Panc1 (cell line): ENCODE measurements around the gene SYNPR. TPM values are rescaled to one million over a fixed set of nuclear protein-coding genes. Genes with fewer than 3 reads are reported as not detected.

Experiments used
- ATAC-seq: fragments of 200-7000 bp; cut with Tn5 transposase; 2 replicates; pipeline ENCODE4 v1.9.1; 2020; ENCODE audit warnings: mild to moderate bottlenecking, moderate library complexity
- BruUV-seq: library from RNA; stranded (reverse); fragments of 400-500 nt; replicated peaks from 2 replicates; lab custom pipeline; 2021; lab: Mats Ljungman, UMichigan
- CTCF ChIA-PET: fragments of 300-600 bp; sonication (Branson Sonifier 250); formaldehyde crosslinking; loops from one replicate; lab custom pipeline; 2022; ENCODE audit warnings: antibody characterized with exemption; lab: Charles Lee
- POLR2A ChIA-PET: fragments of 300-600 bp; sonication (Branson Sonifier 250); formaldehyde crosslinking; loops from one replicate; lab custom pipeline; 2022; ENCODE audit warnings: antibody characterized with exemption; lab: Charles Lee
- DNase-seq: peaks from one replicate; pipeline ENCODE4 v3.0.0-alpha.2; 2010; ENCODE audit warnings: low read depth, low spot score
- H3K27ac ChIP-seq: 2 replicates; pipeline ENCODE4 v1.5.1; 2011; ENCODE audit warnings: mild to moderate bottlenecking, low read length, inconsistent platforms
- H3K27me3 ChIP-seq: fragments of 200-500 bp; sonication (Bioruptor generic); 2 replicates; pipeline ENCODE4 v1.6.0; 2014; ENCODE audit warnings: low read length, inconsistent platforms; ENCODE audit not compliant: control insufficient read depth, insufficient read depth
- H3K36me3 ChIP-seq: fragments of 200-500 bp; sonication (Bioruptor generic); 2 replicates; pipeline ENCODE4 v1.5.1; 2014; ENCODE audit warnings: inconsistent platforms, mild to moderate bottlenecking, low read length, moderate library complexity; ENCODE audit not compliant: control insufficient read depth, insufficient read depth
- H3K4me1 ChIP-seq: 2 replicates; pipeline ENCODE4 v1.5.1; 2011; ENCODE audit warnings: inconsistent platforms, mild to moderate bottlenecking, low read length, moderate library complexity; ENCODE audit not compliant: control insufficient read depth, insufficient read depth
- H3K4me3 ChIP-seq, 2 experiments: 2 replicates each; pipeline ENCODE4 v1.5.1; 2011 to 2012; ENCODE audit warnings: low read depth in 2 of 2, low read length in 2 of 2, mild to moderate bottlenecking in 2 of 2, inconsistent platforms in 1 of 2, moderate library complexity in 1 of 2
- H3K9me3 ChIP-seq: fragments of 200-500 bp; sonication (Bioruptor generic); 2 replicates; pipeline ENCODE4 v1.5.1; 2014; ENCODE audit warnings: low read depth, mild to moderate bottlenecking, inconsistent platforms, low read length, moderate library complexity; ENCODE audit not compliant: control insufficient read depth, insufficient read depth
- POLR2AphosphoS5 ChIP-seq: IDR thresholded peaks from 2 replicates; pipeline ENCODE4 v1.6.1; 2012; ENCODE audit warnings: mild to moderate bottlenecking, low read depth, low read length, moderate library complexity
- REST ChIP-seq, 2 experiments: IDR thresholded peaks; 2 replicates each; pipeline ENCODE4 v1.6.1; 2011 to 2012; ENCODE audit warnings: low read depth in 2 of 2, control low read depth in 1 of 2, low read length in 1 of 2, mild to moderate bottlenecking in 1 of 2, moderate library complexity in 1 of 2; ENCODE audit not compliant: insufficient read depth in 1 of 2
- SIN3A ChIP-seq: IDR thresholded peaks from 2 replicates; pipeline ENCODE4 v1.6.1; 2012; ENCODE audit warnings: low read depth, mild to moderate bottlenecking, low read length, moderate library complexity, borderline replicate concordance; ENCODE audit not compliant: insufficient read depth
- TCF7L2 ChIP-seq: IDR thresholded peaks from 2 replicates; pipeline ENCODE4 v1.6.1; 2011; ENCODE audit warnings: mild to moderate bottlenecking, low read depth, low read length, inconsistent platforms
- in situ Hi-C: cut with HindIII; loops from 2 replicates; pipeline ENCODE4 v1.10.0; 2016; ENCODE audit warnings: low sequenced_read_pairs, low pct_unique_long_range_greater_than_20kb
- intact Hi-C: fragments of 100-400 bp; cut with micrococcal nuclease; formaldehyde crosslinking; loops from one replicate; pipeline ENCODE4 v1.10.0; 2022; ENCODE audit not compliant: unreplicated experiment
- total RNA-seq: library from RNA; stranded (reverse); gene quantifications from one replicate; pipeline ENCODE4 v1.2.1, GENCODE V29; 2021; ENCODE audit not compliant: unreplicated experiment
- TF ChIP-seq, protein P1 (sequence below): fragments of 450-650 bp; IDR thresholded peaks from 2 replicates; pipeline ENCODE4 v1.5.1; 2017; ENCODE audit warnings: mild to moderate bottlenecking

The SYNPR gene
- total RNA-seq, 1 experiment from 2014 or later = not detected

GRCh38 chr3:63294332-63294731 lies 16.2 kb downstream of the SYNPR start:
- Histone ChIP-seq H3K27ac (no peak overlapping the region), H3K4me1 (no peaks in the 10 kb centered on the region), H3K4me3 (no peak overlapping the region), H3K36me3 (no peaks in the 10 kb centered on the region), H3K9me3 (no peaks in the 10 kb centered on the region), H3K27me3 (no peaks in the 10 kb centered on the region)
- intact Hi-C loops = no loop called here
- ATAC-seq = no peak
- TF ChIP-seq REST (IDR thresholded peaks at IDR 0.05; ENCODE audit: insufficient read depth in 1 of 2, low read depth in 2 of 2, low read length in 1 of 2) (no peak), TCF7L2 (no peak), SIN3A (no peak), POLR2AphosphoS5 (no peak)
- TF ChIP-seq, protein P1, sequence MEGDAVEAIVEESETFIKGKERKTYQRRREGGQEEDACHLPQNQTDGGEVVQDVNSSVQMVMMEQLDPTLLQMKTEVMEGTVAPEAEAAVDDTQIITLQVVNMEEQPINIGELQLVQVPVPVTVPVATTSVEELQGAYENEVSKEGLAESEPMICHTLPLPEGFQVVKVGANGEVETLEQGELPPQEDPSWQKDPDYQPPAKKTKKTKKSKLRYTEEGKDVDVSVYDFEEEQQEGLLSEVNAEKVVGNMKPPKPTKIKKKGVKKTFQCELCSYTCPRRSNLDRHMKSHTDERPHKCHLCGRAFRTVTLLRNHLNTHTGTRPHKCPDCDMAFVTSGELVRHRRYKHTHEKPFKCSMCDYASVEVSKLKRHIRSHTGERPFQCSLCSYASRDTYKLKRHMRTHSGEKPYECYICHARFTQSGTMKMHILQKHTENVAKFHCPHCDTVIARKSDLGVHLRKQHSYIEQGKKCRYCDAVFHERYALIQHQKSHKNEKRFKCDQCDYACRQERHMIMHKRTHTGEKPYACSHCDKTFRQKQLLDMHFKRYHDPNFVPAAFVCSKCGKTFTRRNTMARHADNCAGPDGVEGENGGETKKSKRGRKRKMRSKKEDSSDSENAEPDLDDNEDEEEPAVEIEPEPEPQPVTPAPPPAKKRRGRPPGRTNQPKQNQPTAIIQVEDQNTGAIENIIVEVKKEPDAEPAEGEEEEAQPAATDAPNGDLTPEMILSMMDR = no peak
- ChIA-PET POLR2A (no interaction called here), CTCF (no interaction called here)
- no TSS peak for BruUV-seq
- in situ Hi-C loops = no loop called here
- DNase-seq = no peak

DNA sequence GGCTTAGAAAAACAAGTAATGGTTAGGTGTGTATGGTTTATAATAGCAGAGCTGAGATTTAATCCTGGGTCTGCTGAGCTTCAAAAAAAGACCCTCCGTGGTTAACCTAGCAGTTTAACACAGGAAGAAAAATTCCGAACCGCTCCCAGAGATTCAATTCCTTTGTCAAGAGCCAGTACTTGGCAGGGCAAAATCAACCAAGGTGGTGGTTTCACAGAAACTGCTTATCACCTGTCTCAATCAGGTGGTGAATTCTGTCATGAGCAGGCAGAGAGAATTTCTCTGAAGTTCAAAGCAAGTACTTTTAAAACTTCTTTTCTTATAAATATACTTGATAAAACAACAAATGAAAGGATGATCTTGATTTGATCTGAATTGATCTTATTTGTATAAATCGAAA lies 17.2 kb downstream of the SYNPR start:
- ATAC-seq (no peak), DNase-seq (no peak)
- Histone ChIP-seq H3K9me3 (no peaks in the 10 kb centered on the region), H3K27ac (no peak overlapping the region), H3K4me1 (no peaks in the 10 kb centered on the region), H3K27me3 (no peaks in the 10 kb centered on the region), H3K4me3 (no peak overlapping the region), H3K36me3 (no peaks in the 10 kb centered on the region)
- ChIA-PET CTCF (no interaction called here), POLR2A (no interaction called here)
- BruUV-seq = no TSS peak
- intact Hi-C loops (no loop called here), in situ Hi-C loops (no loop called here)
- TF ChIP-seq POLR2AphosphoS5 = no peak
- TF ChIP-seq TCF7L2 = no peak
- TF ChIP-seq SIN3A = no peak
- no peak for TF ChIP-seq REST (IDR thresholded peaks at IDR 0.05; ENCODE audit: insufficient read depth in 1 of 2, low read depth in 2 of 2, low read length in 1 of 2)
- TF ChIP-seq, protein P1 = no peak
